HG02885 (cell line): Measurements from ENCODE around the gene PDZRN4.
"Not testable (repeated sequence)": the region's sequence is repeated elsewhere in the genome, so short reads cannot be mapped to it uniquely, and the experiment has no call there.

Source experiments
- ATAC-seq: cut with Tn5 transposase; IDR thresholded peaks from one replicate; pipeline ENCODE4 v1.9.1; 2021; ENCODE audit warnings: mild to moderate bottlenecking; ENCODE audit not compliant: unreplicated experiment, poor library complexity

The PDZRN4 gene

DNA sequence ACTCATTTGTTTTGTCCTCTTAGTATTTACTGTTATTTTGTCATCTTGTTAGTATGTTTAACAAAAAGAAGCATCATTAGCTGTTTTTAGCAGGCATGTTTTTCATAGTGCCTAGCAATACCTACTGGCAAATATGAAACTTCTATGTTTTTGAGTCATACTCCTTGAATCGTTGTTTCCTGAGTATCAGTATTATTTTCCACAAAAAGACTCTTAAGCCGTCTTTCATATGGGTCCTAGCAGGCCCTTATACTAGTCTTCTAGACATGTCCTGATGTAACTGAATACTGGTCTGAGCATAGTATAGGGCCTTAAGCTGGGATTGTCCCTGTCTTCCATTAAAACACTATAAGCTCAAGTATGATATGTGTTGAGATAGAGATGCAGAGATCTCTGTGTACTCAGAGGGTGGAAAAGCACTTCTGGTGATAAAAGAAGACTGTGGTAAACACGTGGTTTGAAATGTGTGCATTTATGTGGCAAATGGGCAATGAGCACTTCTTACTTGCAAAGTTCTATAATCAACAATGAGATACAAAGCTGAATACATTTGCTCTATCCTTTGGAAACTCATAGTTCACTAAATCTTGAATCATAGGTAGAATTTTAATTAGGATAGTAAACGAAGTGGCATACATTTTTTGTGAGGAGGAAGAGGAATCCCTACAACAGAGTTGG lies 348.8 kb downstream of the PDZRN4 start:
- no peak for ATAC-seq

DNA sequence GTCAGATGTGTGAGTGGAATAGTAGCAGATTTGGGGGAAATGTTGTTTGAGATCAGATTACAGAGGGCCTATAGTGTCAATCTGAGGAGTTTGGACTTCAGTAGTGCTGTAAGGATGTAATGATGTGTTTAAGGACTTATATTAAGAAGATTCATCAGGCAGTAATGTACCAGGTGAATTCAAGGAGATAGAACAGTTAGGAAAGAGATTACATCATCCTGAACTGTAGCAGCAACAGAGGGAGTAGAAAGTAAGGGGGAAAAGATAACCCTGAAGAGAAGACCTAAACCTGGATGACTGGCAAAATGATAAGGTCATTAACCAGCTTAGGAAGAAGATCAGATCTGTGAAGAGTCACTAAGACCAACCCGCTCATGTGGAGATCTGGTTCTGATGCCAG lies 349.4 kb downstream of the PDZRN4 start:
- no peak for ATAC-seq

DNA sequence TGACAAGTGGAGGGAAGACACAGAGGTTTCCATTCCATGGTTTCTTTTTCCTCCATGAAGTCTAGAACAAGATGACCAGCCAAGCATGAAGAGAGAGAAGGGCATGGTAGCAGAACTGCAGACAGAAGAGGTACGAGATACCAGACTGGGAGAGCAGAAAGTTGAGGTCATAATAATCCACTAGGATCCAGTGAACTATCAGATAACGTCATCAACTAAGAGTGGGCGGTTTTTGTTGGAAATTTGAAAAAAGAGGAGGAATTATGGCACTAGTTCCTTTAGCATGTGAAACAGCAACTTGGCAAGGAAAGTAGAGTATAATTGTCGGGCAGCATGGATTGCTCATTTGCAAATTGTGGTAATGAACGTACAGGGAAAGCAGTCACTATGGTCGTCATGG lies 357.6 kb downstream of the PDZRN4 start:
- ATAC-seq: no peak

GRCh38 chr12:41547071-41547470 lies 359.0 kb downstream of the PDZRN4 start:
- ATAC-seq: not testable (repeated sequence)

GRCh38 chr12:41548926-41549325 lies 360.8 kb downstream of the PDZRN4 start:
- no peak for ATAC-seq

DNA sequence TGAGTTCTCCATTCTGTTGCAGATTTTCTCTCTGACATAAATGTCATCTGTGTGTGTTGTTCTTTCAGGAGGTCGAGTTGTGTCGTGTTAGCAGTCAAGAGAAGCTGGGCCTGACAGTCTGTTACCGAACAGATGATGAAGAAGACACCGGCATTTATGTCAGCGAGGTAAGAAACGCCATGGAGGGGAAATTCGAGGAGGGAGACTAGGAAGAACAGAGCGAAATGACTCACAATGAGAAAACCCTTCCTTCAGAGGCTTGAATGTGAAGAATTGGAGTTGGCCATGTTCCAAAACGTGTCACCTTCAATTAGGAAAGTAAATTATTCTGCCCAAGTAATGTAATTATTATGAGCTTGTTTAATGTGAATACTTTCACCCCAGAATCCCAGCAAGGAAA lies 364.5 kb downstream of the PDZRN4 start:
- no peak for ATAC-seq

- ATAC-seq: no peak
Measured at GRCh38 chr12:41556176-41556575, 368.1 kb downstream of the PDZRN4 start.

DNA sequence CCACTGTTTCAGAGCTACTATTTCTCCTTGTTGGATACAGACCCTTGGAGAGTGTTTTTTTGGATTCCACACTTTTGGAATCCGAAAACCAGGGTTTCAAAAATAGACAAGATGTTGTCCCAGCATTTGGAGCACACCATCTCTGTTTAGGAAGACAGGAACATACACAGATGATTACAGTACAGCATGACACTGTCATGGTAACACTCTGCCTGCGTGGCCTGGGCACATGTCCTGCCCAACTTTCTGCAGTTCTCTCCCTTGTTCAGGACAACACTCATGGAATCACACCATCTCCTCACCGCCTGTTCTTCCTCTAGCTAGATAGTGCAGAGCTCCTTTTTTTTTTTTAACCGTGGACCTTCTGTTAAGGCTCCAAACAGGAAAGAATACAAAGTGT lies 369.2 kb downstream of the PDZRN4 start:
- ATAC-seq: no peak

DNA sequence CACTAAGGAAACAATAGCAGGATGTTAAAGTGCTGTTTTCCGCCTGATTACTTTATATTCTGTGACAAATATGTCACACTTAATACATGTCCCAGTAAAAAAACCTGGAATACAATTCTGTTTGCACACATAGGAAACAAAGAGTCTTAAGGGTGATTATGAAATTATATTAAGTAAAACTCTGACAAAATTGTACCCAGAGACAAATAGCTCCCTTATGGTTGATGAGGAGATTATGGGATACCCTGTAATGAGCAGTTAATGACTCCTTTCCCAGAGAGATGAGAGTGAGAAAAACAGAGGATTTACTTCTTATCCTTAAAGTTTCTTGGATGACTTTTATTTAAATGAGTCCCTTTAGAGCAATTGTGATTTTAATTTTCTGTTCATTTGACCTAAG lies 370.6 kb downstream of the PDZRN4 start:
- no peak for ATAC-seq

DNA sequence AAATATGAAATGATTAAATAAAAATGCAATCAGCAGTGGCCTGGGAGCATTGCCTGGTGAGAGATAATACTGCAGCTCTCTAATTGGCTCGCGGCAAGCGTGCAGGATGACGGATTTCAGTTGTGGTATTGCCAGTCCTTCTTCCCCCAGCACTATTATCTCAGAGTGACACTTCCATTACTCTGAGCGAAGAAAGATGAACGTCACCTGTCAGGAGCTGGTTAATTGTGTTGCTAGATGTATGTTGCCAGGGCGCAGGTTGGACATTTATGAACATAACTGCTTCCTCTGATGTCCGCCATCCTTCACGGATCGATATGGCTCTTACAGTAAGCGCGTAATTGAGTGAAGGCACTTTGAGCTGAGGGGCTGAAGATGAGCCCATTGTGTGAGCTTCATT lies 374.9 kb downstream of the PDZRN4 start:
- ATAC-seq: no peak

DNA sequence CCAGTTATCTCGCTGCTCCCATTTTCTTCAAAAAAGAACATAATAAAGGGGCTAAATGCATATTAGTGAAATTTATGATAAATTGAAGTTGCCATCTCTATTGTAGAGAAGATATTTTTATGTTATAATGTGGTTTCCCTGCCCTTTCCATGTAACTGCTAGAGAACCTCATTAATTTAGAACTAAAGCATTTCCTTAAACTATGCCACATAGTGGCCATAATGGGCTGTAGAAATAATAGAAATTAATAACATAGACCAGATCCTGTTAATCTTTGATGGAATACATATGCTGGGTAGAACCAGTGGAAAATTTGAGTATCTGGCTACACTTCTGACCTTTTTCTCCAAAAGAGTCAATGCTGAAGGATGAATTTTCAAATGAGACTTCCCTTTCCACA lies 376.7 kb downstream of the PDZRN4 start:
- no peak for ATAC-seq

- no peak for ATAC-seq
Measured at GRCh38 chr12:41566703-41567102, 378.6 kb downstream of the PDZRN4 start.

DNA sequence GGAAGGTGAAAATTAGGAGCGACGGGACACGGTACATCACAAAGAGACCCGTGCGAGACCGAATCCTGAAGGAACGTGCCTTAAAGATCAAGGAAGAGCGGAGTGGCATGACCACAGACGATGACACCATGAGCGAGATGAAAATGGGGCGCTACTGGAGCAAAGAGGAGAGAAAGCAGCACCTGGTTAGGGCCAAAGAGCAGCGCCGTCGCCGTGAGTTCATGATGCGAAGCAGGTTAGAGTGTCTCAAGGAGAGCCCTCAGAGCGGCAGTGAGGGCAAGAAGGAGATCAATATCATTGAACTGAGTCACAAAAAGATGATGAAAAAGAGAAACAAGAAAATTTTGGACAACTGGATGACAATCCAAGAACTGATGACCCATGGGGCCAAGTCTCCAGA lies 385.3 kb downstream of the PDZRN4 start:
- ATAC-seq: no peak

DNA sequence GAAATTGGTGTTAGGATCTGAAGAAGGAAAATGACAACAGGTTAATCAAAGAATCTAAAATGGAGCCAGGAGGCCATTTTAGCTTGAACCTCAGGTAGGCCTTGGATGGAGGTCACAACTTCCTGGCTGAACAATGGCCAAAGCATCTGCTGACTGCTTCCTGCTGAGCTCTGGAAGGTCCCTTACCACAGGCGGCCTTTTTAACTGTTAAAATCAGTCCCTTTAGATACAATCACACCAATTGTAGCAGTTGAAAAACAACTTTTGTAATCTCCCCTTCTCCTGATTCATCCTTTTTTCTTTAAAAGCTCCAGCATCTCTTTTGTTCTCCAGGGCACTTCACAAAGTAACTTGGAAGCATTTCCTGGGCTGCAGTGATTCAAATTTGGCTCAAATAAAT lies 388.8 kb downstream of the PDZRN4 start:
- ATAC-seq: no peak

- ATAC-seq: no peak
Measured at GRCh38 chr12:41577995-41578394, 389.9 kb downstream of the PDZRN4 start.

DNA sequence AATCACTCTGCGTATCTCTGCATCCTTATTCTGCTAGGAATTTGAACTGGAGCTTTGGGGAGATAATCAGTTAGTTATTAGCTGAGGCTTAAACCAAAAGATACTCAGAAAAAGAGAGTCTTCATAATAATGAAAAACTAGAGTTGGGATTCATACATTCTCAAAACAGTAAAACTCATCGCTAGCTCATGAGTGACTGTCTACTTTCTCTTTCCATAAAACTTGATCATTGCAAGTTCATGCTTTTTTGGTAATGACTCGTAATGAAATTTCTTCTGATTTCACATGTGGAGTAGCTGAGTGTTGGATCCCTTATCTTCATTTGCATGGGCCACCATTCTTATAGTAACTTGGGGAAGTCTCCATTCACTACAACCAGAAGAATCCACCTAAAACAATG lies 397.7 kb downstream of the PDZRN4 start:
- no peak for ATAC-seq

DNA sequence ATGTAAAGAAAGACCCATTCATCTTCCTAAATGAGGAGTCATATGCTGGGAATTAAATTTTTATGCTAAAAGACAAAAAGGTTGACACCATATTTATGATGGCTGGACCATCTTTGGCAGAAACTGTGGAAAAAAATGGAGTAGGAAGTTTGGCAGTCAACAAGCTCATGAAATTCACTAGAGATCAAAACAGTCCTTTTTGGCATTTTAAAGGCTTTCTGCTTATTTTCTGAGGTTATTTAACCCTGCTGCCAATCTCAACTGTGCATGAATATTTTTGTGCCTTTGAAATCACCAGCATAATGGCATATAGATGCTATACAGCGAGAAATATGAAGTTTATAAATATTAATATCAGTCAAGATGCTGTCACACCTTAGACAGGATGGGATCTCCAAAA lies 399.5 kb downstream of the PDZRN4 start:
- ATAC-seq: no peak

- no peak for ATAC-seq
Measured at GRCh38 chr12:41589878-41590277, 401.8 kb downstream of the PDZRN4 start.

DNA sequence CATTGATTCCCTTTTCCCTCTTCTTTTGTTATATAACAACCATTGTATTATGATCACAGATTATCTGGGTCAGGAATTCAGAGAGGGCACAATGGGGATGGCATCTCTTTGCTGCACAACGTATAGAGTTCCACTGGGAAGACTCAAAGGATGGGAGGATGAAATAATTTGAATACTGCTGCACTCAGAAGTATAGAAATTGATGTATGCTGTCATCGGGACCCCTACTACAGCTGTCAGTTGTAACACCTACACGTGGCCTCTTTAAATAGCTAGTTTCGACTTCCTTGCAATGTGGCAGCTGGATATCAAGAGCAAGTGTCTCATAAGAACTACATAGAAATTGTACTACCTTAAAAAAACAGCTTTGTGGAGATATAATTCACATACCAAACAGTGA lies 408.1 kb downstream of the PDZRN4 start:
- no peak for ATAC-seq

DNA sequence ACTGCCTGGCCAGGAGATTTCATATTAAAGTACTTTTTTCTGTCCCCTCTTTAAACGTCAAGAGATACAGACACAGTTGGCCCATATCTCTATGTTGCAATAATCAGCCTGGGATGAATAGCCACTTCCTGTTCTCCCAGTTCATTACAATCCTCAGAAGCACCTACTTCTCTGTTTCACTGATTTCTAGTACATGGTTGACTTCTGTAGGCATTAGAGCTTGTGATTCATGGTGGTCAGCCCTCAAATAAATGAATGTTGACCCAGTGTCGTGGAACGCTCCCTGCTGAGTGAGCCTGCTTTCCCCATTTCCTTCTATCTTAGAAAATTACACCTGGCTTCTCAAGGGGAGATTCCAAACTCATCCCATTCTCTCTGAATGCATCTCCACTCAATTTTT lies 416.7 kb downstream of the PDZRN4 start:
- ATAC-seq: no peak

- peak; percentile 76 for ATAC-seq
Measured at GRCh38 chr12:41605545-41606305, 417.6 kb downstream of the PDZRN4 start.
